ENCODE measurements around the gene DCAF11.

- TF ChIP-seq CTCF (IDR thresholded peaks at IDR 0.05): no peak
- no peak for TF ChIP-seq POLR2A (IDR thresholded peaks at IDR 0.05)
Observed at GRCh38 chr14:24081739-24082211, 32.8 kb upstream of the DCAF11 start.
